OCI-LY3 (cell line): ENCODE measurements around the gene ZFPL1.

Experiments used
- EZH2phosphoT487 ChIP-seq: fragments of 200-600 bp; shearing (Covaris generic); IDR thresholded peaks from 2 replicates; pipeline ENCODE4 v1.6.1; 2018; ENCODE audit warnings: antibody characterized with exemption, mixed run types, low read depth
- TF ChIP-seq, protein P1 (sequence below): fragments of 200-600, 300-600 bp; sonication (generic); IDR thresholded peaks from 2 replicates; pipeline ENCODE4 v1.5.1; 2014; ENCODE audit warnings: antibody characterized with exemption, low read length, low read depth

DNA sequence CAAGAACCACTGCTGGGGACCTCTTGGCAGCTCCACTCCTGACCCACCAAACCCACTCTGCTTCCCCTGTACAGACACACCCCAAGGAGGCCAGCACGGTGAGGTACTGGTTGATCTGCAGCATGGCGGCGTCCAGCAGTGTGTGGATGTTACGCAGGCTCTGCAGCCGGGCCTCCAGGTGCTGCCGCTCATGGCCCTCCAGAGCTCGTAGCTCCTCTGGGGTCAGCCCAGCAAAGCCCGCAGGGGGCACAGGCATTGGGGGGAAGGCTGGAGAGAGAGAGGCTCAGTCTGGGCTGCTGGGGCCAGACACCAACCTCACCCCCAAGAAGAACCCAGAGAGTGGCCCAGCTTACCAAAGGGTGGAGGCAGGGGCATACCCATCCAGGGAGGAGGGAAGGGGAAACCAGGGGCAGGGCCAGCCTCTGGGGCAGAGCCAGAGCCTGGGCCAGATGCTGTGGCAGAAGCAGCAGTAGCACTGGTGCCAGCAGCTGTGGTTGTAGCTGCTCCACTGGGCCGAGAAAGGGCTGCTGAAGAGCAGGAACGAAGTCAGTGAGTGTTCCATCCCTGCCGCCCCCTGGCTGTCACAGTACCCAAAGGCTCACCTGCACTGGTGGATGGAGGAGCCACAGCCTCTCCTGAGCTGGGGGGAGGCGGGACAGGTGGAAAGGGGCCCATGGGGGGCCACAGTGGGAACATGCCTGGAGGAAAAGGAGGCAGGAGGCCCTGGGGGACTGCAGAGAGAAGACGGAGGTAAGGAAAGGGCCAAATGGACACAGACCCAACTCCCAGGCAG, 45.8 kb downstream of the ZFPL1 start:
- TF ChIP-seq, protein P1, sequence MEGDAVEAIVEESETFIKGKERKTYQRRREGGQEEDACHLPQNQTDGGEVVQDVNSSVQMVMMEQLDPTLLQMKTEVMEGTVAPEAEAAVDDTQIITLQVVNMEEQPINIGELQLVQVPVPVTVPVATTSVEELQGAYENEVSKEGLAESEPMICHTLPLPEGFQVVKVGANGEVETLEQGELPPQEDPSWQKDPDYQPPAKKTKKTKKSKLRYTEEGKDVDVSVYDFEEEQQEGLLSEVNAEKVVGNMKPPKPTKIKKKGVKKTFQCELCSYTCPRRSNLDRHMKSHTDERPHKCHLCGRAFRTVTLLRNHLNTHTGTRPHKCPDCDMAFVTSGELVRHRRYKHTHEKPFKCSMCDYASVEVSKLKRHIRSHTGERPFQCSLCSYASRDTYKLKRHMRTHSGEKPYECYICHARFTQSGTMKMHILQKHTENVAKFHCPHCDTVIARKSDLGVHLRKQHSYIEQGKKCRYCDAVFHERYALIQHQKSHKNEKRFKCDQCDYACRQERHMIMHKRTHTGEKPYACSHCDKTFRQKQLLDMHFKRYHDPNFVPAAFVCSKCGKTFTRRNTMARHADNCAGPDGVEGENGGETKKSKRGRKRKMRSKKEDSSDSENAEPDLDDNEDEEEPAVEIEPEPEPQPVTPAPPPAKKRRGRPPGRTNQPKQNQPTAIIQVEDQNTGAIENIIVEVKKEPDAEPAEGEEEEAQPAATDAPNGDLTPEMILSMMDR: no peak
- no peak for TF ChIP-seq EZH2phosphoT487
